K562 (cell line): ENCODE results near the gene RGS3. TPM values are rescaled to one million over a fixed set of nuclear protein-coding genes. Genes with fewer than 3 reads are reported as not detected.

ENCODE experiments used
- ATF7 ChIP-seq: fragments of 450-650 bp; IDR thresholded peaks from 2 replicates; pipeline ENCODE4 v1.7.1; 2014; ENCODE audit warnings: mild to moderate bottlenecking, moderate library complexity
- CHD2 ChIP-seq: IDR thresholded peaks from 2 replicates; pipeline ENCODE4 v1.6.1; 2011; ENCODE audit warnings: low read depth, low read length
- DPF2 ChIP-seq: fragments of 450-650 bp; IDR thresholded peaks from 2 replicates; pipeline ENCODE4 v1.6.1; 2016
- HEY1 ChIP-seq: fragments of 250-450 bp; sonication (Bioruptor Pico); IDR thresholded peaks from 2 replicates; pipeline ENCODE4 v1.5.0; 2020; ENCODE audit warnings: mild to moderate bottlenecking, moderate library complexity, borderline replicate concordance
- KDM5B ChIP-seq: fragments of 200-600 bp; sonication (generic); IDR thresholded peaks from 2 replicates; pipeline ENCODE4 v1.6.1; 2012; ENCODE audit warnings: low read depth, mild to moderate bottlenecking, moderate library complexity, low read length, control low read depth, inconsistent platforms; ENCODE audit not compliant: insufficient replicate concordance
- NONO ChIP-seq, 2 experiments: fragments of 200-400 bp in 1 of 2; fragments of 450-650 bp in 1 of 2; formaldehyde crosslinking in 1 of 2; IDR thresholded peaks; 2 replicates each; pipeline ENCODE4 v1.6.1; 2017; ENCODE audit warnings: low read depth in 2 of 2, mild to moderate bottlenecking in 2 of 2, moderate library complexity in 2 of 2, low read length in 1 of 2
- RCOR1 ChIP-seq, 2 experiments: IDR thresholded peaks; 2 replicates each; pipeline ENCODE4 v1.6.1; 2012; ENCODE audit warnings: low read depth in 2 of 2, low read length in 2 of 2, borderline replicate concordance in 1 of 2, improper control_type of control experiment in 1 of 2
- SIX5 ChIP-seq, 2 experiments: IDR thresholded peaks; 2 replicates each; pipeline ENCODE4 v1.6.1; 2011; ENCODE audit warnings: low read length in 2 of 2, borderline replicate concordance in 1 of 2, low read depth in 1 of 2, mild to moderate bottlenecking in 1 of 2, moderate library complexity in 1 of 2; ENCODE audit not compliant: insufficient read depth in 1 of 2
- SMARCA4 ChIP-seq: fragments of 450-650 bp; IDR thresholded peaks from 2 replicates; pipeline ENCODE4 v1.6.1; 2016
- SMARCC2 ChIP-seq: fragments of 450-650 bp; IDR thresholded peaks from 2 replicates; pipeline ENCODE4 v1.6.1; 2017; ENCODE audit warnings: antibody characterized with exemption, moderate library complexity, mild to moderate bottlenecking, low read depth
- TEAD1 ChIP-seq, 2 experiments: fragments of 450-650 bp in 1 of 2; sonication (generic) in 1 of 2; formaldehyde crosslinking; IDR thresholded peaks; 2 replicates each; pipeline versions ENCODE4 v1.4.0 to v1.8.0; 2020 to 2022; ENCODE audit warnings: mild to moderate bottlenecking in 2 of 2, missing genetic modification reagents in 1 of 2
- USF1 ChIP-seq: sonication (generic); formaldehyde crosslinking; IDR thresholded peaks from 2 replicates; pipeline ENCODE4 v1.9.0; 2022; ENCODE audit warnings: mild to moderate bottlenecking, missing genetic modification reagents
- ZNF121 ChIP-seq: sonication (generic); formaldehyde crosslinking; conservative IDR thresholded peaks from 2 replicates; pipeline ENCODE4 v1.8.0; 2022; ENCODE audit warnings: missing genetic modification reagents
- ZNF197 ChIP-seq: fragments of 200-800 bp; sonication (Bioruptor generic); IDR thresholded peaks from 2 replicates; pipeline ENCODE4 v1.6.1; 2016; ENCODE audit warnings: low read depth, missing genetic modification characterization, missing compliant biosample characterization
- ZNF586 ChIP-seq: fragments of 450-650 bp; formaldehyde crosslinking; conservative IDR thresholded peaks from 2 replicates; pipeline ENCODE4 v1.4.0; 2020; ENCODE audit warnings: mild to moderate bottlenecking, moderate library complexity
- polyA plus RNA-seq, 8 experiments: library from polyadenylated mRNA; depleted of rRNA in 4 of 8; stranded (reverse) in 5 of 8; unstranded in 3 of 8; fragments of >200 nt; fragmentation: Nextera tagmentation in 2 of 8; fragmentation: Illumina TruSeq in 1 of 8; extraction: Ambion mirVana in 2 of 8; extraction: Trizol in 1 of 8; gene quantifications; 2 replicates each; pipeline versions ENCODE4 v1.2.1 to v1.2.3, GENCODE V29; 2011 to 2014; ENCODE audit warnings: inconsistent platforms in 1 of 8, missing spikeins in 1 of 8
- total RNA-seq, 7 experiments: library from RNA; depleted of rRNA in 6 of 7; stranded (reverse); fragments of >200 nt in 6 of 7; fragmentation: Illumina TruSeq in 2 of 7; extraction: Trizol in 2 of 7; gene quantifications; 2 replicates each; pipeline versions ENCODE4 v1.2.1 to v1.2.3, GENCODE V29; 2011 to 2021; ENCODE audit warnings: low replicate concordance in 1 of 7
- TF ChIP-seq, protein P1 (sequence below), 2 experiments: fragments of 450-650 bp; formaldehyde crosslinking in 1 of 2; IDR thresholded peaks; 2 replicates each; pipeline versions ENCODE4 v1.4.0 to v1.6.1; 2014 to 2020; ENCODE audit warnings: mild to moderate bottlenecking in 2 of 2, borderline replicate concordance in 1 of 2, low read depth in 1 of 2
- TF ChIP-seq, protein P2 (sequence below): sonication (generic); formaldehyde crosslinking; IDR thresholded peaks from 2 replicates; pipeline ENCODE4 v1.8.0; 2022; ENCODE audit warnings: missing genetic modification reagents, mild to moderate bottlenecking, borderline replicate concordance

Gene RGS3
- total and polyA plus RNA-seq, 9 of the 15 experiments (the other 6 are each of a cell fraction or from before 2014, with no cell fraction given): 0.08 to 2.9 (median 0.95) TPM

DNA sequence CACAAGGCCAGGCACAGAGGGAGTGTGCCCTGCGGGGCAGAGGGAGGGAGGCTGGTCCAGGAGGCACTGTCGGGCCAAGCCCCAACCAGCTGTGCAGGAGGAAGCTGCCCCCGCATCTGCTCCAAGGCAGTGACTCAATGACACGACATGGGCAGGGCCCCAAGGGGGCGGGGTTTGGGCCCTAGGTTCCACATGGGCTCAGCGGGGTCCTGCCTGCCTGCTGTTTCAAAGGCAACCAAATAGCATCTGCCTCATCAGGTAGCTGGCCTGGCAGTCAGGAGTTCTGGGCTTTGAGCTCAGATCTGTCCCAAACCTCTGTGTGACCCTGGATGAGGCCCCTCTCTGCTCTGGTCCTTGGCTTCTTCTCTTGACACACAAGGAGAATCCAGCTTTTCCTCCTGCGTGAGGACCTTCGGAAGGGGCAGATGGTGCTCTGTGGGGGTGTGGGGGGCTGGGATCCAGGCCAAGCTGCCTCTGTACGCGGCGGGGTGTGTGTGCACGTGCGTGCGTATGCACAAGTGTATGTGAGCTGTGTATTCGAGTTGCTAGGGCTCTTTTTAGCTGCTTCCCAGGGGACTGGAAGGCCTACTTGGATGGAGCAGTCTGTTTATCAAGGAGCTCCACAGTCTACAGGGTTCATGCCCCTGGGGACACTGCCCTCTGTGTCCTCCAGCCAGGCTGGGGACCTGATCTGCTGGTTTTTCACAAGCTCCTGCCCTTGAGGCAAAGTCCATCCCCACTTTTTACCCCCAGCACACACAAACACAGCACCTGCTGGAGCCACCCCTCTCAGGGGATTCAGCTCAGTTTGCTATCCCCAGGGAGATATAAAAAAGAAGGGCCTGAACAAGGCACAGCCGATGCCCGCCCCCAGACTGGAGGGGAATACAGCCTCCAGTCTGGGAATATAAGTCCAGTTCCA lies 138.9 kb downstream of the RGS3 start (continued):
- TF ChIP-seq NONO (IDR thresholded peaks at IDR 0.05; ENCODE audit: low read depth in 2 of 2, low read length in 1 of 2) (no peak), SMARCC2 (no peak), SIX5 (IDR thresholded peaks at IDR 0.05; ENCODE audit: borderline replicate concordance in 1 of 2, insufficient read depth in 1 of 2, low read depth in 1 of 2, low read length in 2 of 2) (no peak), CHD2 (no peak), DPF2 (0 out of 2 replicates have a peak, but pooled peaks have one; percentile 46), USF1 (CRISPR knock-in tag) (no peak), TEAD1 (CRISPR knock-in tag; IDR thresholded peaks at IDR 0.05) (no peak), ZNF586 (no peak), ATF7 (0 out of 2 replicates have a peak, but pooled peaks have one; percentile 35), RCOR1 (IDR thresholded peaks at IDR 0.05; ENCODE audit: borderline replicate concordance in 1 of 2, low read depth in 2 of 2, low read length in 2 of 2) (peak in 1 of 2 experiments; percentile 33; a peak in 1 of 4 replicates), HEY1 (CRISPR knock-in tag) (no peak), ZNF197 (CRISPR knock-in tag) (no peak), SMARCA4 (peak; percentile 15; the same call in 1 of the 2 replicates), ZNF121 (CRISPR knock-in tag) (no peak), KDM5B (no peak)
- TF ChIP-seq, protein P1, sequence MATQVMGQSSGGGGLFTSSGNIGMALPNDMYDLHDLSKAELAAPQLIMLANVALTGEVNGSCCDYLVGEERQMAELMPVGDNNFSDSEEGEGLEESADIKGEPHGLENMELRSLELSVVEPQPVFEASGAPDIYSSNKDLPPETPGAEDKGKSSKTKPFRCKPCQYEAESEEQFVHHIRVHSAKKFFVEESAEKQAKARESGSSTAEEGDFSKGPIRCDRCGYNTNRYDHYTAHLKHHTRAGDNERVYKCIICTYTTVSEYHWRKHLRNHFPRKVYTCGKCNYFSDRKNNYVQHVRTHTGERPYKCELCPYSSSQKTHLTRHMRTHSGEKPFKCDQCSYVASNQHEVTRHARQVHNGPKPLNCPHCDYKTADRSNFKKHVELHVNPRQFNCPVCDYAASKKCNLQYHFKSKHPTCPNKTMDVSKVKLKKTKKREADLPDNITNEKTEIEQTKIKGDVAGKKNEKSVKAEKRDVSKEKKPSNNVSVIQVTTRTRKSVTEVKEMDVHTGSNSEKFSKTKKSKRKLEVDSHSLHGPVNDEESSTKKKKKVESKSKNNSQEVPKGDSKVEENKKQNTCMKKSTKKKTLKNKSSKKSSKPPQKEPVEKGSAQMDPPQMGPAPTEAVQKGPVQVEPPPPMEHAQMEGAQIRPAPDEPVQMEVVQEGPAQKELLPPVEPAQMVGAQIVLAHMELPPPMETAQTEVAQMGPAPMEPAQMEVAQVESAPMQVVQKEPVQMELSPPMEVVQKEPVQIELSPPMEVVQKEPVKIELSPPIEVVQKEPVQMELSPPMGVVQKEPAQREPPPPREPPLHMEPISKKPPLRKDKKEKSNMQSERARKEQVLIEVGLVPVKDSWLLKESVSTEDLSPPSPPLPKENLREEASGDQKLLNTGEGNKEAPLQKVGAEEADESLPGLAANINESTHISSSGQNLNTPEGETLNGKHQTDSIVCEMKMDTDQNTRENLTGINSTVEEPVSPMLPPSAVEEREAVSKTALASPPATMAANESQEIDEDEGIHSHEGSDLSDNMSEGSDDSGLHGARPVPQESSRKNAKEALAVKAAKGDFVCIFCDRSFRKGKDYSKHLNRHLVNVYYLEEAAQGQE (IDR thresholded peaks at IDR 0.05; ENCODE audit: borderline replicate concordance): no peak
- TF ChIP-seq, protein P1 (CRISPR knock-in tag; IDR thresholded peaks at IDR 0.05; ENCODE audit: low read depth): no peak
- TF ChIP-seq, protein P2, sequence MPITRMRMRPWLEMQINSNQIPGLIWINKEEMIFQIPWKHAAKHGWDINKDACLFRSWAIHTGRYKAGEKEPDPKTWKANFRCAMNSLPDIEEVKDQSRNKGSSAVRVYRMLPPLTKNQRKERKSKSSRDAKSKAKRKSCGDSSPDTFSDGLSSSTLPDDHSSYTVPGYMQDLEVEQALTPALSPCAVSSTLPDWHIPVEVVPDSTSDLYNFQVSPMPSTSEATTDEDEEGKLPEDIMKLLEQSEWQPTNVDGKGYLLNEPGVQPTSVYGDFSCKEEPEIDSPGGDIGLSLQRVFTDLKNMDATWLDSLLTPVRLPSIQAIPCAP (CRISPR knock-in tag): no peak
